Measurements from ENCODE around the gene NCBP2.

- TF ChIP-seq, protein P1, sequence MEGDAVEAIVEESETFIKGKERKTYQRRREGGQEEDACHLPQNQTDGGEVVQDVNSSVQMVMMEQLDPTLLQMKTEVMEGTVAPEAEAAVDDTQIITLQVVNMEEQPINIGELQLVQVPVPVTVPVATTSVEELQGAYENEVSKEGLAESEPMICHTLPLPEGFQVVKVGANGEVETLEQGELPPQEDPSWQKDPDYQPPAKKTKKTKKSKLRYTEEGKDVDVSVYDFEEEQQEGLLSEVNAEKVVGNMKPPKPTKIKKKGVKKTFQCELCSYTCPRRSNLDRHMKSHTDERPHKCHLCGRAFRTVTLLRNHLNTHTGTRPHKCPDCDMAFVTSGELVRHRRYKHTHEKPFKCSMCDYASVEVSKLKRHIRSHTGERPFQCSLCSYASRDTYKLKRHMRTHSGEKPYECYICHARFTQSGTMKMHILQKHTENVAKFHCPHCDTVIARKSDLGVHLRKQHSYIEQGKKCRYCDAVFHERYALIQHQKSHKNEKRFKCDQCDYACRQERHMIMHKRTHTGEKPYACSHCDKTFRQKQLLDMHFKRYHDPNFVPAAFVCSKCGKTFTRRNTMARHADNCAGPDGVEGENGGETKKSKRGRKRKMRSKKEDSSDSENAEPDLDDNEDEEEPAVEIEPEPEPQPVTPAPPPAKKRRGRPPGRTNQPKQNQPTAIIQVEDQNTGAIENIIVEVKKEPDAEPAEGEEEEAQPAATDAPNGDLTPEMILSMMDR (IDR thresholded peaks at IDR 0.05) = no peak
- TF ChIP-seq EP300 (IDR thresholded peaks at IDR 0.05) (no peak), POLR2A (IDR thresholded peaks at IDR 0.05; ENCODE audit: low read depth) (no peak), POLR2AphosphoS5 (IDR thresholded peaks at IDR 0.05) (no peak)
Observed at GRCh38 chr3:196975349-196975748, 33.0 kb upstream of the NCBP2 start.

All from esophagus muscularis mucosa (tissue), 4 donors.